ENCODE data around the gene SOBP.

The SOBP gene

GRCh38 chr6:107554918-107555317, 65.0 kb downstream of the SOBP start:
- no peak for DNase-seq

DNA sequence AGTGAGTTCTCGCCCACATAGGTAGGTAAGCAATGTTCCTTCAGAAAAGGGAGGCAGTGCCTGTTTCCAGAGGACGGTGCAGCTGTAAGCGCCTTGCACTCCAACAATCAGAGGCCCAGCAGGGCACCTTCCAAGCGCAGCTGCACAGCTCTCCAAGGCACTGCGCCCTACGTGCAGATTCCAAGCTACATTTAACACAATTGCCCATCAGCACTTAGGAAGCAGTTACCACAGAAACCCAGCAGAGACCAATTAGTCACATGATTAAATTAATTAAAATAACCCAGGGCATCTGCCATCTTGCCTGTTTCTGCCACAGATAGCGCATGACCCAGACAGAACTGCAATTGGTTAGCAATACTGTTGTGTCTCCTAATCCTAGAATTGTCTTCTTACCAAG, 65.5 kb downstream of the SOBP start:
- no peak for DNase-seq

- DNase-seq: no peak
Measured at GRCh38 chr6:107556082-107556481, 66.2 kb downstream of the SOBP start.

GRCh38 chr6:107557698-107558097, 67.8 kb downstream of the SOBP start:
- no peak for DNase-seq

- DNase-seq: no peak
Measured at GRCh38 chr6:107560657-107561056, 70.7 kb downstream of the SOBP start.

DNA sequence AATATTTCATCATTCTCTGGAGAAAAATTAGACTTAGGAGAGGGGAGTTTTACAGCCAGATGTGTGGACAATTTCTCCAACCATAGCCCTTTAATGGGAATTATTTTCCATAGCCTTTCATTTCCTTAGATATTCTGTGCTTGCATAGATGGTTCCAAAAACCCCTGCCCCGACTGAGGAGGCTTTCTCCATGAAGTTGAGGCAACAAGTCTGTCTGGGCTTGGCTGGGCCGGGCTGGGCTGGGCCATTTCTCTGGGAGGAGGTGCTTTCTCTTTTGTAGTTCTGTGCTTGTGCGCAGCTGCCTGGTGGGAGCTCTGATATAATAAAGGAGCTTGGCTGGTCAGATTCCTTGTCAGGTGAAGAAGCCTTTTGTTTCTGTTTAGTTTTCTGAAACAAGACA, 71.4 kb downstream of the SOBP start:
- DNase-seq: no peak

DNA sequence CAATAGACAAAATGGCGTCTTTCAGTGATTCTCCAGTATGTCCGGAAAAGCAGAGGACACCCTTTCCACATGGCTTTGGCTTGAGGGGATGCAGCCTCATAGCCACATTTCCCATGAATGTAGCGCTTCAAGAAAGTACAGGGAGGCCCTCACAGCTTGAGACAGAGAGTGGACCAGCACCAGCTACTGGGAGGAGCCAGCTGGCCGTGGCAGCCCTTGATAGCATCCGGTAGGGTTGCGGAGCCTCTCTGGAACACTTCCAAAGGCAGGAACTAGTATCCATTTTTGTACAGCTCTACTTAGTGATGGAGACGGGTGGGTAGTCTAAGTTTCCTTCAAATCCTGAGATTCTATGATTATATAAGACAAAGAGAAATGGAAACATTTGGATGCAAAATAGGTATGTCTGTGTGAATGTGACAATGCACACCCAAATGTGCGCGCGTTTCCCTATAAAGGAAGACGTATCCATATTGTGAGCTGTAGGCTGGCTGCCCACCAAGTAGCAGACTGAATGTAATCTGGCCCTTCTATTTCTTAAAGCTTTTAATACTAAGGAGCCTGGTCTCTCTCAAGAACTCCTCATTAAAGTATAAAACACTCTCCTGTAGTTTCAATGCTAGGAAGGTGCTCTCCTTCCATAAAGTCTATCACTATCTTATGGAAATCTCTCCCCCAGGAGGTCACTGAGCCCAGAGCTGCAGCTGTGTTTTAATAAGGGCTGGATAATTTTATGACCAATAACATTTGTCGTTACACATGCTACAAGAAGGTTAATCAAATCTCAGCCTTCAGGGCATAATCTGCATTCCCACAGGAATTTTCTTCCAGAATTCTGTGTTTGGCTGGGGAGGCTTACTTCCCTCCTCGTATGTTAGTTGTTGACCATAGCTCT, 74.0 kb downstream of the SOBP start:
- no peak for DNase-seq

GRCh38 chr6:107564589-107564951, 74.7 kb downstream of the SOBP start:
- no peak for DNase-seq

- DNase-seq: no peak
Measured at GRCh38 chr6:107565165-107565723, 75.3 kb downstream of the SOBP start.

DNA sequence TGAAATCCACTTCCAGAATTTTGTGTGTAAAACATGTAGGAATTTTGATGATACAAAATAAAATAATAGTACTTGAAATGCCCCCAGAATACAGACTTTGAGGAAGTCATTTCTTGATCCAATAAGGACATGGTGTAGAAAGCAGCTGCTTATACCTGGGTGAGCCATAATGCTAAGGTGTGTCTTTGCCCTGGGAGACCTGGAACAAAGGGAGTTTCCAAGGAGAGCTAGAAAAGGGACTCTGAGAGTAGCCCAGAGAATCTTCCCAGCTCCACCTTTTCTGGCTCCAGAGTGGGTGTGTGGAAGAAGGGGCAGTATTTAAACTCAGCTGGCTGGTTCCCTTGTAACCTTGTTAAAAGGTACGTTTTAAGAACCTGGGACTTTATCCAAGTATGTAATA, 77.7 kb downstream of the SOBP start:
- no peak for DNase-seq

DNA sequence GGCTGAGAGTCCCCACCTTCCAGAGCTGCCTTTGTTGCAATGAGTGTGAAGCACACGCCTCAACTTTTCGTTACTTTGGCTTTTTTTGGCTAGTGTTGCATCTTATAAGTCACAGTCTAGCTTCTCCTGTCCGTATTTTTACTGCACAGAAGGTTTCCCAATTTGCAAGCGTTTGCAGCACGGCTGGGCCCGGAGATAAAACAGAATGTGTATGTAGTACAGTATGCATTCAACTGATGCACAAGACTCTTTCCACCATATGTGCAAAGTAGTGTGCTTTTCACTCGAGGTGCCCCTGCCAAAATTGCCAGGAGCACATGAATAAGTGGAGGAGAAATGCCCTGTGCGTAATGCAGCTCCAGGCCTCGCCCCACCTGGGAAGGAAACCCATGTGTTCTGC, 79.6 kb downstream of the SOBP start:
- no peak for DNase-seq

- DNase-seq: no peak
Measured at GRCh38 chr6:107571354-107571753, 81.4 kb downstream of the SOBP start.

- DNase-seq: no peak
Measured at GRCh38 chr6:107572886-107573285, 83.0 kb downstream of the SOBP start.

GRCh38 chr6:107574856-107575255, 84.9 kb downstream of the SOBP start:
- no peak for DNase-seq

GRCh38 chr6:107576852-107577251, 86.9 kb downstream of the SOBP start:
- DNase-seq: no peak

DNA sequence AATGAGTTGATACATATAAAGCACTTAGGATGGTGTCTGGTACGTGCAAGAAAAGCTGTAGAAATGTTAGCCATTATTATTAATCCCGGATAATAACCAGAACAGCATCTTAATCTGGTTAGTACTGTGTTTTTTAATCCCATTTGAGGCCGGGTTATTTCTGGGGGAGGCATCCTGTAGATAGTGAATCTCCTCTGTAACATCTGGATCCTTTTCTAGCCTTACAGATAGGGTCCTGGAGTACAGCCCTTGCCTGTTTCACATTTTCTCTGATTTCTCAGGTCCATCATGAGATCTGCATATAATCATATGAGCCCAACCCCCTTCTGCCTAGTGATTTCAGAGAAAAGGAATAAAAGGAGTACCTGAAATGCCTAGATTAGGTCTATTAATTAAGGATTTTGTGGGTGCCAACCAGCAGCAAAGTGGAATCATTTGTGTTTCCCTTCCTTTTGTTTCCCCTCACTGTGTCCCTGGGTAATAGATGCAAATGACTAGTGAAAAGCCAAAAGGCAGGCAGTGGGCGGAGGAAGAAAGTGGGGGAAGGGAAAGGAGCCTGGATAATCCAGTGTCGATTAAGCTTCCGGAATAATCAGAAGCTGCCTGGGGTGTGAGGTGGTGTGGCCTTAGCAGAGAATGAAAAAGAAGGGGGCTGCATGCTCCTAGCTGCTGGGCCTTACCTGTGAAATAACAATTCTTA, 88.9 kb downstream of the SOBP start:
- no peak for DNase-seq

- DNase-seq: no peak
Measured at GRCh38 chr6:107579456-107580056, 89.6 kb downstream of the SOBP start.

GRCh38 chr6:107582086-107582485, 92.2 kb downstream of the SOBP start:
- DNase-seq: no peak

- no peak for DNase-seq
Measured at GRCh38 chr6:107584726-107585125, 94.8 kb downstream of the SOBP start.

GRCh38 chr6:107585815-107586435, 96.0 kb downstream of the SOBP start:
- no peak for DNase-seq

- DNase-seq: no peak
Measured at GRCh38 chr6:107587451-107587850, 97.5 kb downstream of the SOBP start.

- DNase-seq: no peak
Measured at GRCh38 chr6:107589199-107589598, 99.3 kb downstream of the SOBP start.

DNA sequence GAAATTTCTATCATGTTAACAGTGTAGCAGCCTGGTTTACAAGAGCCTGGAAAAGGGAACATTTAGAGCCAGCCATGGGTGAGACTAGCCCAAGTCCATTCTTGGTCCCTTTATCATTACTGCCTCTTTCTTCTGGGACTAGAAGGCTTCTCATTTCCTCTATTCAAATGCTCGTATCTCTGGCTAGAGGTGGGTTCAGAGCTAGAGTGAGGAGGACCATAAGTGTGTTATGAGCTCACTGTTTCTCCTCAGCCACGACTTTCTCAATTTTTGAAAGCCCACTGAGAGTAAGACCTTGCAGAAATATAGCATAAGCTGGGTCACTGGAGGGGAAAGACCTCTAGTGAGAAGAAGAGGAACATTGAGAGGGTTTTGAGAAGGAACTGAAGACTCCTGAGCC, 100.0 kb downstream of the SOBP start:
- no peak for DNase-seq
